RWPE1 (cell line): ENCODE data around the gene DGKE.

Experiments used
- CTCF ChIA-PET: fragments of 350-600 bp; sonication (Branson Sonifier 250); formaldehyde crosslinking; extraction: SDS; loops from one replicate; lab custom pipeline; 2021; lab: Yijun Ruan, JAX
- POLR2A ChIA-PET: fragments of 400-600 bp; formaldehyde crosslinking; extraction: SDS; loops from one replicate; lab custom pipeline; 2020; ENCODE audit warnings: antibody characterized with exemption; ENCODE audit not compliant: low non-redundant PET; lab: Yijun Ruan, JAX
- DNase-seq: peaks from one replicate; pipeline ENCODE4 v3.0.0; 2012; ENCODE audit warnings: low spot score
- H3K27ac ChIP-seq: fragments of 450-650 bp; 2 replicates; pipeline ENCODE4 v1.5.1; 2017
- TF ChIP-seq, protein P1 (sequence below): fragments of 450-650 bp; conservative IDR thresholded peaks from 2 replicates; pipeline ENCODE4 v1.5.1; 2017; ENCODE audit warnings: low read depth, mild to moderate bottlenecking

Gene DGKE

DNA sequence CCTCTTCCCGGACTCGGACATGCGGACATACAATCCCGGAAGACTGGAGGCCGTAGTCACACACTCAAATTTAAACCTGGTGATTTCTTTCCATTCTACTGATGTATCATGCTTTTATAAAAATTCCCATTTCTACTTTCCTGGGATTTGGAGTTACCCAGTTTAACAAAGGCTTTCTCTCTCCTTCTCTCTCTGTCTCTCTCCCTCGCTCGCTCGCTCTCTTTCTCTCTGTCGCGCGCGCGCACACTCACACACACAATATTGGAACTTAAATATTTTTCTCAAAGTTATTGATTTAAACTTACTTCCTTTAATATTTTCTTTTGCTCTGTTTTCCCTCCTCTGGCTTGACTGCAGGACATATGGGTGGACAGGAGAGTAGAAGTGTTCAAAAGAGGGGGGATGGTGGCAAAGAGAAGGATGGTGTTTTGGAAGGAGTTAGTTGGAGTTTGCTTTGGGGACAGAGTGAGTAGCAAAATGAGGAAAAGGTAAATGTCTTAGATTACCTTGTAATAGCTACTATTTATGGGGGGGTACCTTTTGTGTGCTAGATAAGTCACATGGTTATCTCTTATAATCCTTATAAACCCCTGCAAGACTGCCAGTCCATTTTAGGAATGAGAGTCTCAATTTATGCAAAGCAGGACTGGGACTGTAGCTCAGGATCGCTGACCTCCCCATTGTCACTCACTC lies 80.8 kb downstream of the DGKE start:
- H3K27ac ChIP-seq, result peak overlapping the region; percentile 84
- DNase-seq, result no peak
- CTCF ChIA-PET, result no interaction called here
- TF ChIP-seq, protein P1, sequence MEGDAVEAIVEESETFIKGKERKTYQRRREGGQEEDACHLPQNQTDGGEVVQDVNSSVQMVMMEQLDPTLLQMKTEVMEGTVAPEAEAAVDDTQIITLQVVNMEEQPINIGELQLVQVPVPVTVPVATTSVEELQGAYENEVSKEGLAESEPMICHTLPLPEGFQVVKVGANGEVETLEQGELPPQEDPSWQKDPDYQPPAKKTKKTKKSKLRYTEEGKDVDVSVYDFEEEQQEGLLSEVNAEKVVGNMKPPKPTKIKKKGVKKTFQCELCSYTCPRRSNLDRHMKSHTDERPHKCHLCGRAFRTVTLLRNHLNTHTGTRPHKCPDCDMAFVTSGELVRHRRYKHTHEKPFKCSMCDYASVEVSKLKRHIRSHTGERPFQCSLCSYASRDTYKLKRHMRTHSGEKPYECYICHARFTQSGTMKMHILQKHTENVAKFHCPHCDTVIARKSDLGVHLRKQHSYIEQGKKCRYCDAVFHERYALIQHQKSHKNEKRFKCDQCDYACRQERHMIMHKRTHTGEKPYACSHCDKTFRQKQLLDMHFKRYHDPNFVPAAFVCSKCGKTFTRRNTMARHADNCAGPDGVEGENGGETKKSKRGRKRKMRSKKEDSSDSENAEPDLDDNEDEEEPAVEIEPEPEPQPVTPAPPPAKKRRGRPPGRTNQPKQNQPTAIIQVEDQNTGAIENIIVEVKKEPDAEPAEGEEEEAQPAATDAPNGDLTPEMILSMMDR, result no peak
- POLR2A ChIA-PET, result interaction anchor here (0.6 kb wide), 1 partner anchor 37 kb away, joined by 4 read pairs; no protein-coding TSS in a partner anchor

DNA sequence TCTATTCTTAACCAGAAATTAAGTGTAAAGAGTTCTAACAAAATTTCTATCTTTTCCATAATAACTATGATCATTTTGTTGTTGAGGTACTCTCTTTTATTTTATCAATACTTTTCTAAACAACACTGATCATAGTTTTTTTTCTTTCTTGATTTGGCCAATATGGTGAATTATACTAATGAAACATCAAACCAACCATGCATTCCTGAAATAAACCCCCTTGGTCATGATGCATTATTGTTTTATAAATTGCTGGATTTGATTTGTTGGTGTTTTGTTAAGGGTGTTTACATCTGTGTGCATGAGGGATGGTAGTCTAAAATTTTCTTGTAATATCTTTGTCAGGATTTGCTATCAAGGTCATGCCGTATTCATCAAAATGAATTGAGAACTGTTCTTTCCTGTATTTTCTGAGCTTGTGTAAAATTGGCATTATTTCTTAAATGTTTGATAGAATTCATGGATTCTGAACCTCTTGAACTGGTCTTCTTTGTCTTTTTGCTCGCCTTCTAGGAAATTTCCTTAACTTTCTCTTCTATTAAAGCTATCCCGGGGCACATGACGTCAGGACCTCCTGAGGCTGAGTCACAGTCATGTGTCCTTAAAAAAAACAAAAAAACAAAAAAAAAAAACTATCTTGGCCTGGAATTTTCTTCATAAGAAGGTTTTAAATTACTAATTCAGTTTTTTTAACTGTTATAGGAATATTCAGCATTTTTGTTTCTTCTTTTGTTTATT lies 83.8 kb downstream of the DGKE start:
- TF ChIP-seq, protein P1, result no peak
- POLR2A ChIA-PET, result no interaction called here
- CTCF ChIA-PET, result no interaction called here
- no peak overlapping the region for H3K27ac ChIP-seq
- no peak for DNase-seq

DNA sequence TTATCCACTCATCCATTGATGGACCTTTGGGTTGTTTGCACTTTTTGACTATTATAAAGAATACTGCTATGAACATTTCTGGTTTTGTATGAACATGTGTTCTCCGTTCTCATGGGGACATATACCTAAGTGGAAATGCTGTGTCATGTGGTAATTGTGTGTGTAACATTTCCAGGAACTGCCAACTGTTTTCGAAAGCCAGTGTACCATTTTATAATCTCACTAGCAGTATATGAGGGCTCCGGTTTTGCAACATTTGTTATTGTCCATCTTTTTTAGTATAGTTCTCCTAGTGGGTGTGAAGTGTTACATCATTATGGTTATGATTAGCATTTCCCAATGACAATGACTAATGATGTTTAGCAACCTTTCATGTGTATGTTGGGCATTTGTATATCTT lies 85.0 kb downstream of the DGKE start:
- TF ChIP-seq, protein P1, result no peak
- no peak for DNase-seq
- ChIA-PET CTCF (no interaction called here), POLR2A (no interaction called here)
- H3K27ac ChIP-seq, result no peak overlapping the region
